GM12892 (cell line): ENCODE data around the gene ZDHHC14.

ENCODE experiments used
- POLR2A ChIP-seq: IDR thresholded peaks from 2 replicates; pipeline ENCODE4 v1.6.1; 2011; ENCODE audit warnings: low read depth, low read length, control low read depth
- POLR2AphosphoS5 ChIP-seq: IDR thresholded peaks from 2 replicates; pipeline ENCODE4 v1.6.1; 2011; ENCODE audit warnings: low read depth, low read length, control low read depth
- TAF1 ChIP-seq: IDR thresholded peaks from 2 replicates; pipeline ENCODE4 v1.6.1; 2011; ENCODE audit warnings: low read depth, mild to moderate bottlenecking, control low read depth, low read length, borderline replicate concordance

DNA sequence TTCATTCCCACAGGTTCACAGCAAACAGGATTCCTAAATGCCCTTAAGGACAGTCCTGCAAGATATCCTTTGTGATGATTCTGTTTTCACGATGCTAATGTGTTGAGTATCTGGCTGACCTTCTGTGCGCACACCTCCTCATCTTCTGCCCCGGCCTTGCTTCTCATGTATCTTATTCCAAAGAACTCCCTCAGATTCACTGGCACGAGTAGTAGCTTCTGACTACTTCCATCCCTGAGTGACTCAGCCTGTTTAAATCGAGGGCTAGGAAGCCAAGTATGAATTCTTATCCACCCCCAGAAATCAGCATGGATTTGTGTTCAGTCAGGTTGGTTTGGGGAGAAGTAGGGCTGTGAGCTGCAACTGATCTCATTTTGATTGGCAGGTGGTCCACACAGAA, 251.8 kb downstream of the ZDHHC14 start:
- TF ChIP-seq POLR2A (no peak), TAF1 (no peak), POLR2AphosphoS5 (no peak)
